Measurements from ENCODE around the gene SSNA1.

Gene SSNA1

GRCh38 chr9:137157618-137158415 lies 30.7 kb upstream of the SSNA1 start:
- peak; percentile 69 for FAIRE-seq

GRCh38 chr9:137158625-137159024 lies 29.9 kb upstream of the SSNA1 start:
- no peak for FAIRE-seq
- no peak for DNase-seq (ENCODE audit: insufficient read length)
- TF ChIP-seq POLR2AphosphoS5 (IDR thresholded peaks at IDR 0.05; ENCODE audit: low read depth, low read length) (no peak), TAF1 (IDR thresholded peaks at IDR 0.05; ENCODE audit: borderline replicate concordance, low read depth, low read length) (no peak), POLR2A (IDR thresholded peaks at IDR 0.05; ENCODE audit: low read depth, low read length) (no peak)

More at GRCh38 chr9:137157618-137158415, 30.7 kb upstream of the SSNA1 start:
- DNase-seq (ENCODE audit: insufficient read length) = no peak
- TF ChIP-seq POLR2AphosphoS5 (IDR thresholded peaks at IDR 0.05; ENCODE audit: low read depth, low read length) (no peak), TAF1 (IDR thresholded peaks at IDR 0.05; ENCODE audit: borderline replicate concordance, low read depth, low read length) (no peak), POLR2A (IDR thresholded peaks at IDR 0.05; ENCODE audit: low read depth, low read length) (no peak)

GRCh38 chr9:137159105-137160053 lies 29.1 kb upstream of the SSNA1 start:
- no peak for DNase-seq (ENCODE audit: insufficient read length)
- TF ChIP-seq POLR2A (IDR thresholded peaks at IDR 0.05; ENCODE audit: low read depth, low read length) = no peak
- TF ChIP-seq POLR2AphosphoS5 (IDR thresholded peaks at IDR 0.05; ENCODE audit: low read depth, low read length) = no peak
- no peak for TF ChIP-seq TAF1 (IDR thresholded peaks at IDR 0.05; ENCODE audit: borderline replicate concordance, low read depth, low read length)
- FAIRE-seq = peak; percentile 87

- FAIRE-seq = no peak
- TF ChIP-seq POLR2A (IDR thresholded peaks at IDR 0.05; ENCODE audit: low read depth, low read length) = no peak
- no peak for TF ChIP-seq POLR2AphosphoS5 (IDR thresholded peaks at IDR 0.05; ENCODE audit: low read depth, low read length)
- TF ChIP-seq TAF1 (IDR thresholded peaks at IDR 0.05; ENCODE audit: borderline replicate concordance, low read depth, low read length) = no peak
- DNase-seq (ENCODE audit: insufficient read length) = no peak
Observed at GRCh38 chr9:137160054-137160425, 28.4 kb upstream of the SSNA1 start.

GRCh38 chr9:137160716-137161557 lies 27.5 kb upstream of the SSNA1 start:
- no peak for FAIRE-seq
- TF ChIP-seq POLR2A (IDR thresholded peaks at IDR 0.05; ENCODE audit: low read depth, low read length) (no peak), POLR2AphosphoS5 (IDR thresholded peaks at IDR 0.05; ENCODE audit: low read depth, low read length) (no peak), TAF1 (IDR thresholded peaks at IDR 0.05; ENCODE audit: borderline replicate concordance, low read depth, low read length) (no peak)
- no peak for DNase-seq (ENCODE audit: insufficient read length)

GRCh38 chr9:137161558-137162486 lies 26.7 kb upstream of the SSNA1 start:
- FAIRE-seq (no peak), DNase-seq (ENCODE audit: insufficient read length) (no peak)
- no peak for TF ChIP-seq POLR2A (IDR thresholded peaks at IDR 0.05; ENCODE audit: low read depth, low read length)

- FAIRE-seq (no peak), DNase-seq (ENCODE audit: insufficient read length) (no peak)
- no peak for TF ChIP-seq POLR2A (IDR thresholded peaks at IDR 0.05; ENCODE audit: low read depth, low read length)
- TF ChIP-seq TAF1 (IDR thresholded peaks at IDR 0.05; ENCODE audit: borderline replicate concordance, low read depth, low read length) = no peak
- TF ChIP-seq POLR2AphosphoS5 (IDR thresholded peaks at IDR 0.05; ENCODE audit: low read depth, low read length) = no peak
Observed at GRCh38 chr9:137162505-137163364, 25.7 kb upstream of the SSNA1 start.

- TF ChIP-seq POLR2AphosphoS5 (IDR thresholded peaks at IDR 0.05; ENCODE audit: low read depth, low read length) (no peak), TAF1 (IDR thresholded peaks at IDR 0.05; ENCODE audit: borderline replicate concordance, low read depth, low read length) (no peak), POLR2A (IDR thresholded peaks at IDR 0.05; ENCODE audit: low read depth, low read length) (no peak)
- FAIRE-seq (no peak), DNase-seq (ENCODE audit: insufficient read length) (no peak)
Observed at GRCh38 chr9:137163365-137163715, 25.1 kb upstream of the SSNA1 start.

- TF ChIP-seq POLR2A (IDR thresholded peaks at IDR 0.05; ENCODE audit: low read depth, low read length) (no peak), TAF1 (IDR thresholded peaks at IDR 0.05; ENCODE audit: borderline replicate concordance, low read depth, low read length) (no peak), POLR2AphosphoS5 (IDR thresholded peaks at IDR 0.05; ENCODE audit: low read depth, low read length) (no peak)
- no peak for FAIRE-seq
Observed at GRCh38 chr9:137163805-137164204, 24.7 kb upstream of the SSNA1 start.

More at GRCh38 chr9:137163805-137164204, 24.7 kb upstream of the SSNA1 start:
- DNase-seq (ENCODE audit: insufficient read length) = no peak
